ENCODE measurements around the gene AKR7A3. TPM values are rescaled to one million over a fixed set of nuclear protein-coding genes. Genes with fewer than 3 reads are reported as not detected.

Gene AKR7A3
- polyA plus RNA-seq, 1 of the 3 experiments (the other 2 are of a cell fraction): 0.38 TPM

GRCh38 chr1:19336543-19336942 is 48.0 kb upstream of the AKR7A3 start:
- H3K27me3 ChIP-seq (ENCODE audit: insufficient read depth): no peaks in the 10 kb centered on the region
- TF ChIP-seq SIN3A (IDR thresholded peaks at IDR 0.05; ENCODE audit: borderline replicate concordance, low read depth, low read length): no peak
- TF ChIP-seq SMC3 (IDR thresholded peaks at IDR 0.05; ENCODE audit: low read depth, low read length): no peak
- no peak for TF ChIP-seq TEAD4 (IDR thresholded peaks at IDR 0.05; ENCODE audit: borderline replicate concordance, insufficient read depth)
- no peak for TF ChIP-seq NRF1 (IDR thresholded peaks at IDR 0.05; ENCODE audit: low read depth, low read length)
- no peak for TF ChIP-seq JUND (IDR thresholded peaks at IDR 0.05)
- TF ChIP-seq GATA2 (CRISPR knock-in tag; IDR thresholded peaks at IDR 0.05): no peak
- no peak for TF ChIP-seq PBX3 (IDR thresholded peaks at IDR 0.05)
- TF ChIP-seq FOSL2 (IDR thresholded peaks at IDR 0.05; ENCODE audit: borderline replicate concordance, low read depth): no peak
- TF ChIP-seq ELF1 (IDR thresholded peaks at IDR 0.05): no peak
- TF ChIP-seq USF1 (IDR thresholded peaks at IDR 0.05; ENCODE audit: borderline replicate concordance, low read depth): no peak
- no peak for TF ChIP-seq FOXM1 (IDR thresholded peaks at IDR 0.05; ENCODE audit: low read depth)
- TF ChIP-seq NFIC (IDR thresholded peaks at IDR 0.05; ENCODE audit: borderline replicate concordance): no peak
- TF ChIP-seq EZH2phosphoT487 (IDR thresholded peaks at IDR 0.05; ENCODE audit: borderline replicate concordance, low read depth): no peak
- no peak for TF ChIP-seq RAD21 (IDR thresholded peaks at IDR 0.05; ENCODE audit: low read length)
- TF ChIP-seq ZBTB33 (IDR thresholded peaks at IDR 0.05; ENCODE audit: borderline replicate concordance, low read depth): no peak
- TF ChIP-seq GABPA (IDR thresholded peaks at IDR 0.05; ENCODE audit: low read depth): no peak
- TF ChIP-seq MEF2A (IDR thresholded peaks at IDR 0.05; ENCODE audit: borderline replicate concordance, low read depth): no peak
- H3K4me3 ChIP-seq (ENCODE audit: low read depth in 2 of 2, low read length in 1 of 2): no peak overlapping the region
- H2AFZ ChIP-seq (ENCODE audit: low read depth): no peak overlapping the region
- ChIA-PET POLR2A (no interaction called here), CTCF (interaction anchor here (1.4 kb wide), 1 partner anchor 317 kb away, joined by 3 read pairs; no protein-coding TSS in a partner anchor)
- no peaks in the 10 kb centered on the region for H3K9me3 ChIP-seq
- WGBS (ENCODE audit: low lambda C conversion rate): 82% methylated on average over 6 of the region's 7 CpGs
- peaks cover 6% of the 10 kb centered on the region; the same call in 1 of the 2 replicates for H3K79me2 ChIP-seq (ENCODE audit: insufficient read depth)
- H4K20me1 ChIP-seq (ENCODE audit: insufficient read depth): no peaks in the 10 kb centered on the region
- peaks cover 3% of the 10 kb centered on the region for H3F3A ChIP-seq (replicated peaks; ENCODE audit: insufficient read depth)
- peaks cover 3 to 19% of the 10 kb centered on the region in 2 experiments for H3K36me3 ChIP-seq (replicated peaks in 1 of 2; ENCODE audit: control insufficient read depth in 1 of 2, insufficient read depth in 2 of 2, low read length in 1 of 2)
- no peaks in the 10 kb centered on the region for H3K9me2 ChIP-seq
- H3K27ac ChIP-seq (ENCODE audit: low read depth in 2 of 2, low read length in 1 of 2): no peak overlapping the region
- H3K4me2 ChIP-seq: no peak overlapping the region
- peaks cover 0 to 38% of the 10 kb centered on the region in 2 experiments; a peak in 2 of 4 replicates for H3K4me1 ChIP-seq (ENCODE audit: control insufficient read depth in 1 of 2, insufficient read depth in 2 of 2, low read depth in 1 of 2, low read length in 1 of 2)
- no peak for DNase-seq
- no peak overlapping the region for H3K9ac ChIP-seq
